Stimulated activated naive CD4-positive, alpha-beta T cell treated with Interleukin-2 at 50 U/mL for 16 hours (primary cell): ENCODE results near the gene GUK1.
"Not testable (repeated sequence)": the region's sequence is repeated elsewhere in the genome, so short reads cannot be mapped to it uniquely, and the experiment has no call there.

ENCODE experiments used
- DNase-seq: peaks from one replicate; lab custom pipeline; 2025; lab: John Stamatoyannopoulos, UW

Gene GUK1

GRCh38 chr1:228177183-228177475 is 37.0 kb downstream of the GUK1 start:
- DNase-seq: no peak

GRCh38 chr1:228177721-228178710 is 37.9 kb downstream of the GUK1 start:
- DNase-seq: no peak

- DNase-seq: no peak
These were observed 38.9 kb downstream of the GUK1 start for GRCh38 chr1:228178737-228179684.

- no peak for DNase-seq
These were observed 40.3 kb downstream of the GUK1 start for GRCh38 chr1:228180271-228180958.

GRCh38 chr1:228180959-228181644 is 41.0 kb downstream of the GUK1 start:
- DNase-seq: no peak

- no peak for DNase-seq
These were observed 41.6 kb downstream of the GUK1 start for GRCh38 chr1:228181645-228182034.

GRCh38 chr1:228182296-228183030 is 42.4 kb downstream of the GUK1 start:
- no peak for DNase-seq

- DNase-seq: no peak
These were observed 44.1 kb downstream of the GUK1 start for GRCh38 chr1:228184152-228184551.

- DNase-seq: peak; percentile 25
These were observed 45.5 kb downstream of the GUK1 start for GRCh38 chr1:228185641-228185965.

- not testable (repeated sequence) for DNase-seq
These were observed 48.2 kb downstream of the GUK1 start for GRCh38 chr1:228188249-228188648.

GRCh38 chr1:228190182-228190581 is 50.1 kb downstream of the GUK1 start:
- DNase-seq: no peak

GRCh38 chr1:228190778-228191177 is 50.7 kb downstream of the GUK1 start:
- no peak for DNase-seq

- no peak for DNase-seq
These were observed 54.4 kb downstream of the GUK1 start for GRCh38 chr1:228194436-228194835.

- DNase-seq: no peak
These were observed 55.1 kb downstream of the GUK1 start for GRCh38 chr1:228194921-228195812.

- no peak for DNase-seq
These were observed 57.6 kb downstream of the GUK1 start for GRCh38 chr1:228197555-228198147.
